Activated gamma-delta T cell treated with Interleukin-2 at 50 U/mL for 16 hours (primary cell): ENCODE data around the gene TAF1D.

Experiments used
- DNase-seq: peaks from one replicate; pipeline ENCODE4 v3.0.0-alpha.2; 2020

Gene TAF1D

GRCh38 chr11:93718057-93718563 is 23.2 kb downstream of the TAF1D start:
- no peak for DNase-seq

DNA sequence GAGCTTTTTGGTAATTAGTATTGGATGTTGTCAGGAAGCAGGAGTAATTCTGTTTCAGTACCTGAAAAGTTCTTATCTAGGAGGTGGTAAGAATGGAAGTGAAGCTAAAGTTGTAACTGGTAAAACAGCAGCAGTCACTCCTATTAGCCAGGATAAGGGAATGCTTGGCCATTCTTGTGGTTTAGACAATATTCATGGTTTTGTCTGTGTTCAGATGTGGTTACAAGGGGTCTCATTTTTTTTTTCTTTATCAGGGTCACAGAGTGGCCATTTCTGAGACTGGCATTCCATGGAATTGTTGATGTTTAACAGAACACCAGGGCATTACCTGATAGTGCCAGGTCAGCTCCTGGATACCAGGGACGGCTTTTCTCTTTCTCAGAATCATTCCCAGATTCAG is 23.8 kb downstream of the TAF1D start:
- DNase-seq: no peak

DNA sequence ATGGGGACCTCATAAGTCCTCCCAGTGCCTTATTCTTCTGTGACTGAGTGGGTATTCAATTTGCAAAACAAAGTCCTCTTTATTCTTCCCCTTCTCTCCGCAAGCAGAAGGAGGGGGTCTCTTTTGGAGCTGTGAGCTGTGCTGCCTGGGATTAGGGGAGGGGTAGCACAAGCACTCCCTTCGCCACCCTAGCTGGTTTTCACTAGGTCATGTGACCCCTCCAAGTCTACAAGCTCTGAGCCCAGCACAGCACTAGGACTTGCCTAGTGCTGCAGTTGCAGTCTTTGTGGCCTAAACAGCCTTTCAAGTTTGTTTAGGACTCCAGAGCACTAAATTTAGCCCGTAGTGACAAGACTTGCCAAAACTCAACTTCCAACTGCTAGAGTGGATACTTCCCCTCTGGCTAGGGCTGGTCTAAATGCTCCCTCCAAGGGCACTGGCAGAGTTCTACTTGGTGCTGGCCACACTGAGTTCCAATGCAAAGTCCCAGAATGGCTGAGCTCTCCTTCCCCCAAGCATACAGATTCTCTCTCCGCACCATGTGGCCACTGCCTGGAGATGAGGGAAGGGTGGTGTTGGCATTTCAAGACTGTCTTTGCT is 25.4 kb downstream of the TAF1D start:
- no peak for DNase-seq

DNA sequence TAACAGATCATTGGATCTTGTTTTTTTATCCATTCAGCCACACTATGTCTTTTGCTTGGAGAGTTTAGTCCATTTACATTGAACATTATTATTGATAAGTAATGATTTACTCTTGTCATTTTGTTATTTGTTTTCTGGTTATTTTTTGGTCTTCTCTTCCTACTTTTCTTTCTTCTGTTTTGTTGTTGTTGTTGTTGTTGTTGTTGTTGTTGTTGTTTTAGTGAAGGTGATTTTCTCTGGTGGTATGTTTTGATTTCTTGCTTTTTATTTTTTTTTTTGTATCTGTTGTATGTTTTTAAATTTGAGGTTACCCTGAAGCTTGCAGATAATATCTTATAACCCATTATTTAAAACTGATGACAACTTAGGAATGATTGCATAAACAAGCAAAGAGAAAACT is 28.6 kb downstream of the TAF1D start:
- no peak for DNase-seq

GRCh38 chr11:93710239-93710638 is 31.1 kb downstream of the TAF1D start:
- no peak for DNase-seq

DNA sequence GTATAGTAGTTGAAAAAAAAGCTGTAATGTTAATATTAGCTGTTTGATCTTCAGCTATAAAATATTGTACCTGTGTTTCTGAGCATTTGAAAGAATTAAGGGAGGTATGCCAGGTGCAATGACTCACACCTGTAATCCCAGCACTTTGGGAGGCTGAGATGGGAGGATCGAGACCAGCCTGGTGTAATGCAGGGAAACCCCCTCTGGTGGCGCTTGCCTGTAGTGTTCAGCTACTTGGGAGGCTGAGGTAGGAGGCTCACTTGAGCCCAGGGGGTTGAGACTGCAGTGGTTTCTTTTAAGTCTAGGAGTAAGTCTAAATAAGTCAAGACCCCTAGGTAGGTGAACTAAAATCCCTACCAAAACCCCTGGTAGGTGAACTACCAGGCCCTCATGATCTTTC is 37.1 kb downstream of the TAF1D start:
- no peak for DNase-seq

GRCh38 chr11:93700830-93701229 is 40.5 kb downstream of the TAF1D start:
- DNase-seq: no peak

DNA sequence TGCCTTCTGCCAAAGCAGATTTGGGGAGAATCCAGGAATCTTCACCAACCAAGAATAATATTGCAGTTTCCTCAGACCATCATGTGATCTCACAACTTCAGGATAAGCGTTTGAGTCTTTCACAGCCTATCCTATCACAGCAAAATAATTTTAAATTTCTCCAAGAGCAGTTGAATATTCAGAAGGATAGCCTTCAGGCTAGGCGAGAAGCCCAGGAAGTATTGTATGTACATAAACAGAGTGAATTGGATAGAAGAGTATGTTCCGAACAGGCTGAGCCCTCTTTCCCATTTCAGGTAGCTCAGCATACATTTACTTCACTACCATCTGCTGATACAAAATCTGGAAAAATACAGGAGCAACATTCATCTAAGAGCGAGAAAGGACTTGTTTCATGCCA is 43.7 kb downstream of the TAF1D start:
- DNase-seq: no peak

- no peak for DNase-seq
Measured at GRCh38 chr11:93694557-93694956, 46.7 kb downstream of the TAF1D start.

GRCh38 chr11:93694109-93694508 is 47.2 kb downstream of the TAF1D start:
- DNase-seq: no peak

DNA sequence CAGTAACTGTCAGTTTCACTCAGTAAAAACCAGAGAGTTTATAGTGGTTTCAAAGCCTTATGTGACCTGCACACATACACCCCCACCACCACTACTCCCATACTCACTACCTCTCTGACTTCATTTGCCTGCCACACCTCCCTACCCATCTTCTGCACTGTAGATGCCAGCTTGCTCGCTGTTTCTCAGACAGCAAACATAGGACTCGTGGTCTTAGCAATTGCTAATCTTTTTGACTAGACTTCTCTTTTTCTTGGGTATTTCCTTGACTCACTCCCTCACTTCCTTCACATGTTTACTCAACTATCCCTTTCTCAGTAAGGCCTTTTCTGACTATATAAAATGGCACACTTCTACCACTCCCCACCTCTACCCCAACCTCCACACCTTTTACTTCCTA is 52.1 kb downstream of the TAF1D start:
- no peak for DNase-seq

- DNase-seq: no peak
Measured at GRCh38 chr11:93686812-93687211, 54.5 kb downstream of the TAF1D start.

DNA sequence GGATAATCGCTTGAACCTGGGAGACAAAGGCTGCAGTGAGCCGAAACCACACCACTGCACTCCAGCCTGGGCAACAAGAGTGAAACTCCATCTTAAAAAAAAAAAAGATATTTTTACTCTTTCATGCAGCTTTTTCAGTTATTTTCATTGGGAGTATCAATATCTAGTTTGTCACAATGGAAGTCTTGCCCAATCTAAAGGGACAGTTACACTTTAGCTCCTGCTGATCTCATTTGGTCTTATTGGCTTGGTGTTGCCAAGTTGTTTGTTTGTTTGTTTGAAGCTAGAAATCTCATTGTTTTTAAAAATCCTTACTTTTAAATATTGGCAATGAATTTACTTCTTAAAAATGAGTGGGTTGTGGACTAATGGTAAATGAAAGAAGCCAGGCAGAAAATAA is 55.1 kb downstream of the TAF1D start:
- no peak for DNase-seq
